Esophagus squamous epithelium (tissue), 5 donors: ENCODE measurements around the gene COG6. TPM values are rescaled to one million over a fixed set of nuclear protein-coding genes. Genes with fewer than 3 reads are reported as not detected.
A peak's percentile ranks its signal among the peaks of the same experiment; 100 is the strongest.

ENCODE experiments used
- DNase-seq: peaks from one replicate; lab custom pipeline; 2025; lab: John Stamatoyannopoulos, UW
- H3K27ac ChIP-seq, 4 donors: fragments of 200-600 bp; sonication (generic); one replicate each; pipeline ENCODE4 v1.5.1; 2016 to 2019; ENCODE audit warnings: mild to moderate bottlenecking in 1 of 4
- H3K27me3 ChIP-seq, 4 donors: fragments of 200-600 bp; sonication (generic); 1 replicate in 3 of 4; 2 replicates in 1 of 4; pipeline versions ENCODE4 v1.5.1 to v1.6.0; 2017 to 2021; ENCODE audit warnings: antibody characterized with exemption in 1 of 4
- H3K36me3 ChIP-seq, 3 donors: fragments of 200-600 bp; sonication (generic); one replicate each; pipeline ENCODE4 v1.5.1; 2016 to 2019
- H3K4me1 ChIP-seq, 3 donors: fragments of 200-600 bp; sonication (generic); one replicate each; pipeline ENCODE4 v1.5.1; 2017 to 2019
- H3K4me3 ChIP-seq, 4 donors: fragments of 200-600 bp; sonication (generic); 1 replicate in 3 of 4; 2 replicates in 1 of 4; pipeline ENCODE4 v1.5.1; 2016 to 2019; ENCODE audit warnings: mild to moderate bottlenecking in 2 of 4, moderate library complexity in 1 of 4
- H3K9me3 ChIP-seq, 3 donors: fragments of 200-600 bp; sonication (generic); one replicate each; pipeline ENCODE4 v1.5.1; 2016 to 2019
- POLR2A ChIP-seq, 4 donors: fragments of 450-650 bp; IDR thresholded peaks; one replicate each; pipeline ENCODE4 v1.6.1; 2017; ENCODE audit warnings: antibody characterized with exemption in 4 of 4, mild to moderate bottlenecking in 4 of 4, moderate library complexity in 3 of 4
- WGBS, 2 donors: methylation state at CpG; one replicate each; pipeline ENCODE4 v1.1.5; 2018; 5-methylcytosine and 5-hydroxymethylcytosine counted together
- intact Hi-C: fragments of 100-400 bp; cut with DNase I; formaldehyde crosslinking; loops from one replicate; pipeline ENCODE4 v1.15.0; 2022
- total RNA-seq, 4 donors: library from RNA; depleted of rRNA; stranded (reverse); fragments of >200 nt; gene quantifications; one replicate each; pipeline ENCODE4 v1.1.0, GENCODE V29; 2016
- TF ChIP-seq, protein P1 (sequence below), 6 experiments: fragments of 450-650 bp in 4 of 6; fragments of 200-600 bp in 2 of 6; sonication (generic) in 2 of 6; IDR thresholded peaks; one replicate each; pipeline ENCODE4 v1.5.1; 2016 to 2019; ENCODE audit warnings: antibody characterized with exemption in 6 of 6, mild to moderate bottlenecking in 4 of 6, moderate library complexity in 4 of 6
- donor health status: DM: yes; HTN: yes; CAD: no.

The COG6 gene
- total RNA-seq, 4 donors from 2014 or later, result 10.5 to 18.9 (median 14.9) TPM

DNA sequence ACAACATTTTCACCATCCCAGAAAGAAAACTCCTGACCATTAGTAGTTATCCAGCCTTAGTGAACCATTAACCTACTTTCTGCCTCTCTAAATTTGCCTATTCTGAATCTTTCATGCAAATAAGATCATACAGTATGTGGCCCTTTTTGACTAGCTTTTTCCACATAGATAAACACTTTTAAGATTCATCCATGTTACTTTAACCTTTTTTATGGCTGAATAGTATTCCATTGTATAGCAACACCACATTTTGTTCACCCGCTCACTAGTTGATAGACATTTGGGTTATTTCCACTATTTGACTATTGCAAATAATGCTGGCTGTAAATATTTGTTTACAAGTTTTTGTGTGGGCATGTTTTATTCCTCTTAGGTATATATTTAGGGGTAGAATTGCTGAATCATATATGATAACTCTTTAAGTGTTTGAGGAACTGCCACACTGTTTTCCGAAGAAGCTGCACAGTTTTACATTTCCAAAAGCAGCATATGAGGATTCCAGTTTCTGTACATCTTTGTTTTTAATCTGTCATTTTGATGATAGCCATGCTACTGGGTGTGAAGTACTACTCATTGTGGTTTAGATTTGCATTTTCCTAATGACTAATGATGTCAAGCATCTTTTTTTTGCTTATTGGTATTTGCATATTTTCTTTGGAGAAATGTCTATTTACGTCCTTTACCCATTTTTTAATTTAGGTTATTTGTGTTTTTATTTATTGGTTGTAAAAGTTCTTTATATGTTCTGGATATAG is 17.1 kb downstream of the COG6 start:
- Histone ChIP-seq H3K27ac (no peak overlapping the region), H3K9me3 (no peaks in the 10 kb centered on the region), H3K27me3 (no peaks in the 10 kb centered on the region), H3K4me1 (no peaks in the 10 kb centered on the region), H3K36me3 (peaks cover 0 to 21% (median 0%) of the 10 kb centered on the region in 3 donors), H3K4me3 (no peak overlapping the region)
- DNase-seq, result no peak
- 97 to 98% methylated on average over 3 of the region's 3 CpGs for WGBS, 2 donors
- intact Hi-C loops, result no loop called here
- TF ChIP-seq, protein P1, sequence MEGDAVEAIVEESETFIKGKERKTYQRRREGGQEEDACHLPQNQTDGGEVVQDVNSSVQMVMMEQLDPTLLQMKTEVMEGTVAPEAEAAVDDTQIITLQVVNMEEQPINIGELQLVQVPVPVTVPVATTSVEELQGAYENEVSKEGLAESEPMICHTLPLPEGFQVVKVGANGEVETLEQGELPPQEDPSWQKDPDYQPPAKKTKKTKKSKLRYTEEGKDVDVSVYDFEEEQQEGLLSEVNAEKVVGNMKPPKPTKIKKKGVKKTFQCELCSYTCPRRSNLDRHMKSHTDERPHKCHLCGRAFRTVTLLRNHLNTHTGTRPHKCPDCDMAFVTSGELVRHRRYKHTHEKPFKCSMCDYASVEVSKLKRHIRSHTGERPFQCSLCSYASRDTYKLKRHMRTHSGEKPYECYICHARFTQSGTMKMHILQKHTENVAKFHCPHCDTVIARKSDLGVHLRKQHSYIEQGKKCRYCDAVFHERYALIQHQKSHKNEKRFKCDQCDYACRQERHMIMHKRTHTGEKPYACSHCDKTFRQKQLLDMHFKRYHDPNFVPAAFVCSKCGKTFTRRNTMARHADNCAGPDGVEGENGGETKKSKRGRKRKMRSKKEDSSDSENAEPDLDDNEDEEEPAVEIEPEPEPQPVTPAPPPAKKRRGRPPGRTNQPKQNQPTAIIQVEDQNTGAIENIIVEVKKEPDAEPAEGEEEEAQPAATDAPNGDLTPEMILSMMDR (IDR thresholded peaks at IDR 0.05), result no peak
- TF ChIP-seq POLR2A (IDR thresholded peaks at IDR 0.05), result no peak

DNA sequence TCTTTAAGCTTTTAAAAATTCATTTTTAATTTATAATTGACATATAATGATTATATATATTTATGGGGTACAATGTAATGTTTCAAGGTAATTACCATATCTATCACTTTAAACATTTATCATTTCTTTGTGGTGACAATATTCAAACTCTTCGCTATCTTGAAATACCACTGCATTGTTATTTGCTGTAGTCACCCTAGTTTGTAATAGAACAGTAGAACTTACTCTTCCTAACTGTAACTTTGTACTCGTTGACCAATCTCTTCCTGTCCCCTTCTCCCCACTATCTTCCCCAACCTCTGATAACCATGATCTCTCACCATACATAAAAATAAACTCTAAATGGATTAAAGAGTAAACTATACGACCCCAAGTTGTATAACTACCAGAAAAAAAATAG is 20.4 kb downstream of the COG6 start:
- DNase-seq, result no peak
- H3K36me3 ChIP-seq, result peaks cover 0 to 41% (median 5%) of the 10 kb centered on the region in 3 donors
- no peak for TF ChIP-seq POLR2A (IDR thresholded peaks at IDR 0.05)
- TF ChIP-seq, protein P1 (IDR thresholded peaks at IDR 0.05), result no peak
- no peaks in the 10 kb centered on the region for H3K4me1 ChIP-seq
- no peaks in the 10 kb centered on the region for H3K27me3 ChIP-seq
- intact Hi-C loops, result no loop called here
- H3K27ac ChIP-seq, result no peak overlapping the region
- 63 to 64% methylated on average over 3 of the region's 3 CpGs for WGBS, 2 donors
- no peaks in the 10 kb centered on the region for H3K9me3 ChIP-seq
- H3K4me3 ChIP-seq, result no peak overlapping the region

GRCh38 chr13:39676315-39676876 is 20.9 kb downstream of the COG6 start:
- WGBS, 2 donors, result 96 to 100% methylated on average over 1 of the region's 1 CpG
- TF ChIP-seq, protein P1 (IDR thresholded peaks at IDR 0.05), result peak in 5 of 6 experiments; percentile 24 to 53 (median 41)
- no peak for TF ChIP-seq POLR2A (IDR thresholded peaks at IDR 0.05)
- DNase-seq, result no peak
- Histone ChIP-seq H3K9me3 (no peaks in the 10 kb centered on the region), H3K4me3 (no peak overlapping the region), H3K27ac (no peak overlapping the region), H3K27me3 (no peaks in the 10 kb centered on the region), H3K36me3 (peaks cover 0 to 46% (median 5%) of the 10 kb centered on the region in 3 donors), H3K4me1 (no peaks in the 10 kb centered on the region)
- intact Hi-C loops, result no loop called here

- Histone ChIP-seq H3K9me3 (no peaks in the 10 kb centered on the region), H3K27me3 (no peaks in the 10 kb centered on the region), H3K4me1 (no peaks in the 10 kb centered on the region), H3K4me3 (no peak overlapping the region), H3K36me3 (peaks cover 0 to 64% (median 5%) of the 10 kb centered on the region in 3 donors), H3K27ac (no peak overlapping the region)
- DNase-seq, result no peak
- WGBS, 2 donors, result 80 to 86% methylated on average over 2 of the region's 2 CpGs
- TF ChIP-seq POLR2A (IDR thresholded peaks at IDR 0.05), result no peak
- TF ChIP-seq, protein P1 (IDR thresholded peaks at IDR 0.05), result no peak
- intact Hi-C loops, result no loop called here
These were observed 26.8 kb downstream of the COG6 start for GRCh38 chr13:39682310-39682709.

DNA sequence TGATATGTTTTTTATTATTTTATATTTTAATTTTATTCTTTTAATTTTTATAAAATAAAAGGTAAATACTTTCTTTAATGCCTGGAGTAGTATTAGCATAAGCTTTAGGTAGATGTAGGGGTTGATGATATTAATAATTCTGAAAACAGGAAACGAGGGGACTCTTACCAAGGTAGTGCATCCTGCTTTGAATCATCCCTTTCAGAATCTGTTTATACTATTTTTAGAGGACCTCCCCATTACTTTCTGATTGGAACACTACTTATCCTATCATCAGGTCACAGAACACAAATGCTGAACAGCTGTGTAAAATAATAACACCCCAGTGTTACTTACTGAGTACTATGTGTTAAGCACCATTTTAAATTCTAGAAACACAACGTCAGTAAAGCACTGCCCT is 27.3 kb downstream of the COG6 start:
- Histone ChIP-seq H3K4me3 (no peak overlapping the region), H3K36me3 (peaks cover 0 to 64% (median 5%) of the 10 kb centered on the region in 3 donors), H3K27ac (no peak overlapping the region), H3K9me3 (no peaks in the 10 kb centered on the region), H3K4me1 (no peaks in the 10 kb centered on the region), H3K27me3 (no peaks in the 10 kb centered on the region)
- intact Hi-C loops, result no loop called here
- TF ChIP-seq, protein P1 (IDR thresholded peaks at IDR 0.05), result no peak
- TF ChIP-seq POLR2A (IDR thresholded peaks at IDR 0.05), result no peak
- DNase-seq, result no peak
- WGBS, 2 donors, result 64 to 77% methylated on average over 2 of the region's 2 CpGs
